HG02885 (cell line): ENCODE results near the gene HMCES.
"Not testable (repeated sequence)": the region's sequence is repeated elsewhere in the genome, so short reads cannot be mapped to it uniquely, and the experiment has no call there.

Experiments
- ATAC-seq: cut with Tn5 transposase; IDR thresholded peaks from one replicate; pipeline ENCODE4 v1.9.1; 2021; ENCODE audit warnings: mild to moderate bottlenecking; ENCODE audit not compliant: unreplicated experiment, poor library complexity

Gene HMCES

GRCh38 chr3:129317014-129317771, 38.5 kb downstream of the HMCES start:
- no peak for ATAC-seq

DNA sequence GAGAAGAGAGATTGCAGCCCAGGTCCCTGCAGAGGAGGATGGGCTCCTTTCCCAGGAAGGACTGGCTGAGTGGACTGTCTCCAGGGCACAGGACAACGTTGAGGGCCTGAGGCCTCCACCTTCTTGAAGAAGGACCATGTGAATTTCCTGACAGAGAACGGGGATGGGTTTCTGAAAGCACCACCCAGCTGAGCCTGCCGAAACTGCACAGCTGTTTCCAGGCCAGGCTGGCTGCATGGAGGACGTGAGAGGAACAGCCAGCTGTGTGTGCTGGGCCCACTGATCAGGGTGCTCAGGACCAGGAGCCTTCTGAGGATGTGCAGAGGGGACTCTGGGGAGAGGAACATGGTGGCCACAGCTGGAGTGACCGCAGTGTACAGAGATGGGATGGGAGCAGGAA, 39.2 kb downstream of the HMCES start:
- no peak for ATAC-seq

GRCh38 chr3:129318921-129319320, 40.3 kb downstream of the HMCES start:
- ATAC-seq: no peak

DNA sequence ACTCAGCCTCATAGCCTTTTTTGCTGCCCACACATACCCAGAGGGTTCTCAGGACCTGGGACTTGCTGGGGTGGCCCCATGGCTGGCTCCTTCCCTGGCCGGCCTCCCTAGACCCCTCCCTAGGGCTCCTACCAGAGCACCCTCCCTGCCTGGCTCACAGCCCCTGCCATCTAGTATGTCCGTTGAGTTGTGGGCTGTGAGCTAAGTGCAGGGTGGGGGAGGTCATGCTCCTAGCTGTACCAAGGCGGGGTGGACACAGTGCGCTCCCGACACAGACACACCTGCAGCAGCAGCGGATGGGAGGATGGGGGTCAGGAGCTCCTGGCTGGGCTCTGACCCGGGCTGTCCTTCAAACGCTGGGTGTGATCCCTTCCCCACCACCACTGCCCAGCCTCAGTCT, 41.6 kb downstream of the HMCES start:
- no peak for ATAC-seq

DNA sequence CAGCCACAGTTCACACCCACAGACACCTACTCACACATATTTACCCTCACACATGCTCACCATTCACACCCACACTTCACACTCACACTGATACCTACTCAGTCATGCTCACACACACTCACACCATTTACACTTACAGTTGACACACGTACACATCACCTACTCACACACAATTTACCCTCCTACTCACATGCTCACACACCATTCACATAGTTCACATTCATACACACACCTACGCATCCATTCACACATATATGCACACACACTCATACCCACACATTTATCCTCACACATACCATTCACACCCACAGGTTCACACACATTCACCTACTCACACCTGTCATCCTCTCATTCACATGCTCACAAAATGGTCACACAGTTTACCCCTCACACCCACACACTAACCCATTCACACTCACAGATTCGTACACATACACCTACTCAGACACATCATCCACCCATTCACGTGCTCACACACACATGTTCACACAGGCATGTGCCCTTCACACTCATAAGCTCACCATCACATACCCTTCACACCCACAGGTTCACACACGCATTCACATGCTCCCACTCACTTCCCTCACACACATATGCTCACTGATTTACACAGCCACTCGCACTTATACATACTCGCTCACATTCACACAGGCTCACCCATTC, 42.3 kb downstream of the HMCES start:
- ATAC-seq: no peak

GRCh38 chr3:129321887-129322286, 43.2 kb downstream of the HMCES start:
- no peak for ATAC-seq

DNA sequence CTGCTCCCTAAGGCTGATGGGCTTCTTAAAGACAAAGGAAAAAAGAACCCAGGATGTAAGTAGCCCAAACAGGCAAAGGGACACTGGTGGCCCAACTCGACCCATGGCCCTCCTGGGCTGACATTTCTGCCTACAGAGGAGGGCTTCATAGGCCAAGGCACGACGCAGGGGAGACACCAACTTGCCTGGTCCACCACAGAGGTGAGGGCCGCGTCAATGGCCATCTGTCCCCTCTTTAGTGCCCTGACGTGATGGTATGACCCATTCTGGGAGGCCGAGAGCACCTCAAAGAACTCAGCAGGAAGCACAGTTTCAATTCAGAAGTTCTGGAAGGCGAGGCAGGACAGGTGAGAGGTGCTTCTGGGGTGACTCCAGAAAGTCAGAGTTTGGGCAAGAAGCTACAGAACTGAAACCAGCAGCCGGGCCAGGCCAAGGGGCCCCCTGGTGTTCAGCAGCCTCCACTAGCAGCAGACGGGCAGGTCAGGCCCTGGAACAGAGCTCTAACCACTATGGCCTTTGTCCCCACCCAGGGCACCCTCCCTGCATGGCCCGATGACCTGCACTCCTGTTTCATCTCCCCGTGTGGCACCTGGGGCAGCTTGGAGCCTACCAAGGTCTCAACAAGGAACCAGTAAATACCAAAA, 45.1 kb downstream of the HMCES start:
- no peak for ATAC-seq

- ATAC-seq: no peak
Measured at GRCh38 chr3:129324855-129325254, 46.2 kb downstream of the HMCES start.

GRCh38 chr3:129325383-129325782, 46.7 kb downstream of the HMCES start:
- no peak for ATAC-seq

GRCh38 chr3:129326138-129326537, 47.5 kb downstream of the HMCES start:
- no peak for ATAC-seq

GRCh38 chr3:129326595-129326994, 47.9 kb downstream of the HMCES start:
- ATAC-seq: no peak

GRCh38 chr3:129327510-129327909, 48.8 kb downstream of the HMCES start:
- no peak for ATAC-seq

- ATAC-seq: no peak
Measured at GRCh38 chr3:129329858-129330257, 51.2 kb downstream of the HMCES start.

DNA sequence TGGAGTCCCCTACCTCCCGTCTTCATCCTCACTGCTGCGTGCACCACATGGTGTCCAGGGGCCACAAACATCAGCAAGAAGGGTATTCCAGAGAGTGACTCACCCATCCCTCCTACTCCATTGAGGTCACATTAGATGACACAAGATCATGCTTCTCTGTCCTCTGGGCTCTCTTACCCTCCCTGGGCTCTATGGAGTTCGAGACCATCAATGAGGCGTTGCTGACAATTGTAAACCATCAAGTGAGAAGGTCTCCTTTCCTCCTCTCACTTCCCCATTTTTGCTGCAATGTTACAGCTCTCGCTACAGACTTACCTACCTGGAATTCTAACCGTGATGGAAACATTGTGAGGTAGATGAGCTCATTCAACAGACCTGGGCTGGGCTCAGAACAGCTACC, 51.7 kb downstream of the HMCES start:
- no peak for ATAC-seq

DNA sequence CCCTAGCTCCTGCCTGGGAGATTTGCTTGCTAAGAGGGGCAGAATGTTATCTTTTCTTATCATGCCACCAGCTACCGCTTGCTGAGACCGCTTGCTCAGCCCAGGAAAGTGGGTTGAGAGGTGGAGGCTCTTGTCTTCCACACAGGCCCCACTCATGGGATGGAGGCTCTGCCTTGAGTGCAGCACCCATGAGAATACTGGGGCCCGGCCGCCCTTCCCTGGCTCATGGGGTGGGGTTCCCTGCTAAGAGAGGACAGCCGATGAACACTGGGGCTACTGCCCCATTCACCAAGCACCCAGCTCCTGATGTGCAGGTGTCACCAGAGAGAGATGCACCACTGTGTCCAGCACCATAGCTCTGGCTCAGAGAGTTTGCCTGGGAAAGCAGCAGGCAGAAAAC, 55.2 kb downstream of the HMCES start:
- ATAC-seq: no peak

- ATAC-seq: no peak
Measured at GRCh38 chr3:129336093-129336706, 57.5 kb downstream of the HMCES start.

DNA sequence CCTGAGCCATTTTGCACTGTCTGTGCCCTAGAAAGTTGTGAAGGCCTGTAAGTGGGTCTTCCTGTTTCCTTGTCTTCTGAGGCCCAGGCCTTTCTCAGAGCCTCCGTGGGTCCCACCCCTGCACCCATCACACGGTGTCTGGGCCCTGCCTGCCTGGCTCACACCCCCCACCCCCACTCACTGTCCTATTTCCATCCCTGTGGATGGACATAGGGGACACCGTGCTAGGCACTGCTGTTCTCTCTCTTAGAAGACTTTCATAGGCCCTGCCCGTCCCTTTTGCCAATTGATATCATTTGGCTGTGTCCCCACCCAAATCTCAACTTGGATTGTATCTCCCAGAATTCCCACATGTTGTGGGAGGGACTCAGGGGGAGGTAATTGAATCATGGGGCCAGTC, 59.0 kb downstream of the HMCES start:
- ATAC-seq: not testable (repeated sequence)

DNA sequence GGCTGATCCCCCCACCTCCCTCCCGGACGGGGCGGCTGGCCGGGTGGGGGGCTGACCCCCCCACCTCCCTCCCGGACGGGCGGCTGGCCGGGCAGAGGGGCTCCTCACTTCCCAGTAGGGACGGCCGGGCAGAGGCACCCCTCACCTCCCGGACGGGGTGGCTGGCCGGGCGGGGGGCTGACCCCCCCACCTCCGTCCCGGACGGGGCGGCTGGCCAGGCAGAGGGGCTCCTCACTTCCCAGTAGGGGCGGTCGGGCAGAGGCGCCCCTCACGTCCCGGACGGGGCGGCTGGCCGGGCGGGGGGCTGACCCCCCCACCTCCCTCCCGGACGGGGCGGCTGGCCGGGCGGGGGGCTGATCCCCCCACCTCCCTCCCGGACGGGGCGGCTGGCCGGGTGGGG, 60.5 kb downstream of the HMCES start:
- not testable (repeated sequence) for ATAC-seq

DNA sequence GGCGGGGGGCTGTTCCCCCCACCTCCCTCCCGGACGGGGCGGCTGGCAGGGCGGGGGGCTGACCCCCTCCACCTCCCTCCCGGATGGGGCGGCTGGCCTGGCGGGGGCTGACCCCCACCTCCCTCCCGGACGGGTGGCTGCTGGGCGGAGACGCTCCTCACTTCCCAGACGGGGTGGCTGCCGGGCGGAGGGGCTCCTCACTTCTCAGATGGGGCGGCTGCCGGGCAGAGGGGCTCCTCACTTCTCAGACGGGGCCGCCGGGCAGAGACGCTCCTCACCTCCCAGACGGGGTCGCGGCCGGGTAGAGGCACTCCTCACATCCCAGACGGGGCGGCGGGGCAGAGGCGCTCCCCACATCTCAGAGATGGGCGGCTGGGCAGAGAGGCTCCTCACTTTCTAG, 61.2 kb downstream of the HMCES start:
- not testable (repeated sequence) for ATAC-seq

DNA sequence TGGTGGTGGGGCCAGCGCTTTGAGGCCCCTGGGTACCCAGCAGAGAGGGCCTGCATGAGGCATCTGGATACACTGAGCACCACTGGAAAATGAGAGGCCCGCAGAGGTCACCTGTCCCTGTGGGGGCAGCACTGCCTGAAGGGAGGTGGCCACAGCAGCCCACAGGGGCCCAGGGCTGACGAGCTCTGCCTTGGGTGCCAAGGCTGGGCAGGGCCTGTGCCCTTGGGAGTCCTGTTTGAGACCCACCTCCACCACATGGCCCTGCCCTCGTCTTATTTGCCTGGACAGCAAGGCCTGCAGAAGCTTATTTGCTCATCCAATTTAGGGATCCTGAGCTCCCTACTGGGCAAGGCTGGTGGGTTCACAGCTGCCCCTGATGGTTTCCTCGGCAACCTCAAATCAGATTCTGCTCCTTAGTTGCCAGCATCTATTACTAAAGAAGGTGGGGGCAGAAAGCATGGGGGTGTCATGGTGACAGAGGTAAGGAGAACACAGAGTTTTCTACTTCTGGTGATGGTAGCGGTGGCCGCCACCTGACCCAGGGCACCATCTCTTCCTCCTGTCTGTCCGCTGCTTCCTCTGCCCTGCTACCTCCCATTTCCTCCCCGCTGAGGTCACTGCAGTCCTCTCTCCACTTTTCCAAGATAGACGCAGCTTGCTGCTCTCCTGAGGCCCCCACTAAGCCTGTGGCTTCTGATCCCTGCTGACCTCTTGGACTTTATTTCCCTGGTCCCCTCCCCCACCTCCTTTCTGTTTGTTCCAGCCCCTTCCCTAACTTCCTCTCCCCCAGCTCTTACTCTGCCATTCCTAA, 62.9 kb downstream of the HMCES start:
- no peak for ATAC-seq
